Stimulated activated CD8-positive, alpha-beta memory T cell treated with anti-CD3 and anti-CD28 coated beads, Interleukin-15, amount 100 ng/mL, for 4 hours (primary cell): ENCODE data around the gene RNF227.
"Not testable (repeated sequence)": the region's sequence is repeated elsewhere in the genome, so short reads cannot be mapped to it uniquely, and the experiment has no call there.

Source experiments
- DNase-seq, 2 donors: peaks; one replicate each; pipeline ENCODE4 v3.0.0-alpha.2; 2020; ENCODE audit warnings: low read depth in 2 of 2

RNF227 gene

DNA sequence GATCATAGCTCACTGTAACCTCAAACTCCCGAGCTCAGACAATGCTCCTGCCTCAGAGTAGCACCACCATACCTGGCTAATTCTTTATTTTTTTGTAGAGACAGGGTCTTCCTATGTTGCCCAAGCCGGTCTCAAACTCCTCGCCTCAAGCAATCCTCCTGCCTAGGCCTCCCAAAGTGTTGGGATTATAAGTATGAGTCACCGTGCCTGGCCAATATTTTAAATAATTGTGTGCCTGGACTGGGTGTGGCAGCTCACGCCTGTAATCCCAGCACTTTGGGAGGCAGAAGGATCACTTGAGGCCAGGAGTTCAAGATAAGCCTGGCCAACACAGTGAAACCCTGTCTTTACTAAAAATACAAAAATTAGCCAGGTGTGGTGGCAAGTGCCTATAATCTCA, 51.7 kb downstream of the RNF227 start:
- DNase-seq, result not testable (repeated sequence)
